Body of pancreas (tissue), 4 donors: ENCODE results near the gene SNAPC4.

Experiments used
- POLR2A ChIP-seq, 3 donors: fragments of 450-650 bp; IDR thresholded peaks; one replicate each; pipeline ENCODE4 v1.6.1; 2016; ENCODE audit warnings: antibody characterized with exemption in 3 of 3, mild to moderate bottlenecking in 2 of 3
- TF ChIP-seq, protein P1 (sequence below), 7 experiments: fragments of 450-650 bp in 4 of 7; fragments of 200-600 bp in 3 of 7; sonication (generic) in 3 of 7; IDR thresholded peaks; one replicate each; pipeline ENCODE4 v1.5.1; 2016 to 2019; ENCODE audit warnings: antibody characterized with exemption in 7 of 7

DNA sequence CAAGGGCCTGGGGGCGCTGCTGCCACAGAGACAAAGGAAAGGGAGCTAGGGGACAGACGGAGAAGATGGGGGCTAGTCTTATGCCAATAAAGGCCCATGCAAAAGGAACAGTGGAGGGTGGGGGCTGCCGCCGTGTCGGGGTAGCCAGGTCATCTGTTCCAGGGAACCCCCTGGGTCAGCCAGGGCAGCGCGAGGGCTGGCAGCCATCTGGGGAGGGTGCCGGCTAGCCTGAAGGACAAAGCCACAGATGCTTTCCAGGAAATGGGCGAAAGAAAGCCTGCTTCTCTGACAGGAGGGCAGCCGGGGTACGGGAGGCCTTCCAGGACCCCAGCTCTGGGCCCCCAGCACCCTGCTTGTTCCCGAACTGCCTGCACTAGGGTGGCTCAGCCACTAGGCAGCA lies 24.9 kb downstream of the SNAPC4 start:
- TF ChIP-seq POLR2A (IDR thresholded peaks at IDR 0.05): no peak
- TF ChIP-seq, protein P1, sequence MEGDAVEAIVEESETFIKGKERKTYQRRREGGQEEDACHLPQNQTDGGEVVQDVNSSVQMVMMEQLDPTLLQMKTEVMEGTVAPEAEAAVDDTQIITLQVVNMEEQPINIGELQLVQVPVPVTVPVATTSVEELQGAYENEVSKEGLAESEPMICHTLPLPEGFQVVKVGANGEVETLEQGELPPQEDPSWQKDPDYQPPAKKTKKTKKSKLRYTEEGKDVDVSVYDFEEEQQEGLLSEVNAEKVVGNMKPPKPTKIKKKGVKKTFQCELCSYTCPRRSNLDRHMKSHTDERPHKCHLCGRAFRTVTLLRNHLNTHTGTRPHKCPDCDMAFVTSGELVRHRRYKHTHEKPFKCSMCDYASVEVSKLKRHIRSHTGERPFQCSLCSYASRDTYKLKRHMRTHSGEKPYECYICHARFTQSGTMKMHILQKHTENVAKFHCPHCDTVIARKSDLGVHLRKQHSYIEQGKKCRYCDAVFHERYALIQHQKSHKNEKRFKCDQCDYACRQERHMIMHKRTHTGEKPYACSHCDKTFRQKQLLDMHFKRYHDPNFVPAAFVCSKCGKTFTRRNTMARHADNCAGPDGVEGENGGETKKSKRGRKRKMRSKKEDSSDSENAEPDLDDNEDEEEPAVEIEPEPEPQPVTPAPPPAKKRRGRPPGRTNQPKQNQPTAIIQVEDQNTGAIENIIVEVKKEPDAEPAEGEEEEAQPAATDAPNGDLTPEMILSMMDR (IDR thresholded peaks at IDR 0.05): no peak
